DMS 273 treated with DMSO at 0.1 percent for 48 hours (cell line): ENCODE results near the gene SCML1.

ENCODE experiments used
- DNase-seq: peaks from one replicate; lab custom pipeline; 2025; lab: John Stamatoyannopoulos, UW

The SCML1 gene, protein sequence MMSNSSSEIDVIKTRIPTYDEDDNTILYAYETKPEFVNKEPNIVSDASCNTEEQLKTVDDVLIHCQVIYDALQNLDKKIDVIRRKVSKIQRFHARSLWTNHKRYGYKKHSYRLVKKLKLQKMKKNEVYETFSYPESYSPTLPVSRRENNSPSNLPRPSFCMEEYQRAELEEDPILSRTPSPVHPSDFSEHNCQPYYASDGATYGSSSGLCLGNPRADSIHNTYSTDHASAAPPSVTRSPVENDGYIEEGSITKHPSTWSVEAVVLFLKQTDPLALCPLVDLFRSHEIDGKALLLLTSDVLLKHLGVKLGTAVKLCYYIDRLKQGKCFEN

GRCh38 chrX:17736856-17737709 is at the start of gene SCML1:
TSS of gene SCML1 (plus strand) at chrX:17737493. CDS start at chrX:17744187, 6,694 bp downstream.
- DNase-seq = peak; percentile 96

DNA sequence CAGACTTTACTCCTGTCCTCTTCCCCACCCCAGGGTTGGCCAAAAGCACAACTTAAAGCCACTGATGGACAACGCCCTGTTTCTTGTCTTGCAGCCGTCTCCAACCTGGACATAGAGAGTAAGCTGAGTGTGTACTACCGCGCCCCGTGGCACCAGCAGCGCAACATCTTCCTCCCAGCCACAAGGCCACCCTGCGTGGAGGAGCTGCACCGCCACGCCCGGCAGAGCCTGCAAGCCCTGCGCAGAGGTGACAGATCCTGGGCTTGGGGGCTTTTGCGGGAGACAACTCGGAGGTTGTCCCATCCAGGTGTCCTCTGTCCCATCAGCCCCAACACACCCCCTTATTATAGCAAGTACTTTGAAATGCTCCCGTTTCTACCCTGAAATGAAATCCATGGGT is 49.6 kb upstream of the SCML1 start:
- DNase-seq = no peak

DNA sequence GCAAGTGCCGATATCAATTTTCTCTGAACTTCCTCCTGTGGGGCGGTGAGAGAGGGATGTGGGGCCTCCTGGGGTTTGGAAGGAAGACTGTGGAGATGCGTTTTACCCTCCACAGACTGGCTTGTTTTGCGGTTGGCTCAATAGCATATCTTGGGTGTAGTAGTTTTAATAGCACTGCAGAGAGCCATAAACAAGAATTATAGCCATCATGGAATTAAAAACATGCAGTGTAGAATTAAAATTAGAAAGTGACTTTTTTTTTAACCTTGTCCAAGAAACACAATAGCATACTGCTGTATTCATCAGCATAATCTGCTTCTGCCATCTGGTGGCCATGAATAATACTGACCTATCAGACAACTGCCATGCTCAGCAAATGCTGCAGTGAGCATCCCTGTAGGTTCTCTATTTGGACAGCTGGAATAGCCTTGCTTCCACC is 47.3 kb upstream of the SCML1 start:
- no peak for DNase-seq

DNA sequence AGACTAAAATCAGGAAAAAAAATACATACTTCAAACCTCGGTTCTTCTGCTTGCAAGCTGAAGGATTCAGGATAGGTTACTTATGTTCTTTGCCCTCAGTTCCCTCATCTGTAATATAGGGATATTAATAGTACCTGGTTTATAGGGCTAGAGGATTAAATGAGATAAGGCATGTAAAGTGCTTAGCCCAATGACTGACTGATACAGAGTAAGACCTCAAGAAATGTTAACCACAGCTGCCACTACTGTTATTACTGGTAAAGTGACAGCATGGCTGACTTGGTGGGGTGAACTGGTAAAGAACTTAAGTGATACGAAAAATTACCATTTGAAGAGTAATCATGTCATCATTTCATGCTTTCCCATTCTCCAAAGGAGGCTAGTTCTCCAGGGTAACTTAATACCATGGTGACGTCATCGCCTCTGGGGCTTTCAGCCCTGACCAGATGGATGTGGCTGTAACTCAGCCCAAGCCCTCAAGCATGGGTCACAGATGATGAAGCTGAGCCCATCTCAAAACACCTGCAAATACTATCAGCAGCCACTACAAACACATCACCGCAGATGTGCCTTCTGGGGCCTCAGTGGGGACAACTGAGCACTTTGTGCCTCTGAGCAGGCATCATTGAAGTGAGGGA is 44.5 kb upstream of the SCML1 start:
- DNase-seq = no peak

DNA sequence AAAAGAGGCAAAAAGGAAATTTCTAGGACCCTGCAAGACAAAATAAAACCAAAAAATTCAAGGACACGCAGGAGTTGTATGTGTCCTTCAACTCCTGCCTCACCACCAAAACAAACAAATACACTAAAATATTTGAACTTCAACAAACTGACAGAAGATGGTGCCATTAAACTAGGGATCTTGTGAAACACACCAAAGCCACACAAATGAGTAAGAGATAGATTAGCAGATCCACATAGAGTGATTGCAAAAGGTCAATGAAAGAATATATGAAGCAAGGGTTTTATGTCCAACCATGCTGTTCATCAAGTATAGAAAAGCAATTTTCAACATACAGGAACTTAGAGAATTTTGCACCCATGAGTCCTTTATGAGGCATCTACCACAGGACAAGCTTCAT is 40.1 kb upstream of the SCML1 start:
- DNase-seq = no peak

GRCh38 chrX:17700976-17701375 is 36.3 kb upstream of the SCML1 start:
- no peak for DNase-seq

DNA sequence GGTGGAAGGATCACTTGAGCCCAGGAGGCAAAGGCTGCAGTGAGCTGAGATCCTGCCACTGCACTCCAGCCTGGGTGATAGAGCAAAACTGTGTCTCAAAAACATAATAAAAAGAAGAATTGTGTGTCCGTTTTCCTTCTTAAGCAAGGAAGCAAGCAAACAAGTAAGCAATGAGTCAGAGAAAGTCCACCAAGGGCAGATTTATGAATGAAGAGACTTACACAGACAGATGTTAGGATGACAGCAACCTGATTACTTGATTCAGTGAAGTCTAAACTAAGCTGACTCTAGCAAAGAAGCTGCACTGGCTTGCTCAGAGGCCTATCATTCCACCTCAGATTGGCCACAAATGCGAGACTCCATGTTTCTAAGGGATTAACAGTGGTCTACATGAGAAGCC is 34.1 kb upstream of the SCML1 start:
- no peak for DNase-seq

DNA sequence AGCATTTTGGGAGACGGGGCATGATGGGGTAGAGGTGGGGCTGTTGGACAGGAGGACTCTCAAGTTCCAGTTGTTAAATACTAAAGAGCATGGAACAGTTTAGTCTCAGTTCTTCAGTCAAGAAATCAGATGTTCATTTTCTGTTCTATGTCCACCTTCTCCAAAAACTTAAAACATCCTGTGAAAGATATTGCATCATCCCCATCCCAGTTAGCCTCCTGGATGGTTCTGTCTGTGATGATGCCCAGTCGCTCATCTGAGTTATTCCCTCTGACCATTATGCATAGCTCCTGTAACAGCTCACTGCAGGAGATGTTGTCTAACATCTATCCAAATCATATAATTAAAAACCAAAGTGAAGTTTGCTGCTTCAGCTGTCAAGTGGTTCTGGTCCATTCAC is 32.1 kb upstream of the SCML1 start:
- no peak for DNase-seq

- DNase-seq = no peak
Observed at GRCh38 chrX:17706676-17707075, 30.6 kb upstream of the SCML1 start.

GRCh38 chrX:17707731-17708130 is 29.6 kb upstream of the SCML1 start:
- DNase-seq = no peak

DNA sequence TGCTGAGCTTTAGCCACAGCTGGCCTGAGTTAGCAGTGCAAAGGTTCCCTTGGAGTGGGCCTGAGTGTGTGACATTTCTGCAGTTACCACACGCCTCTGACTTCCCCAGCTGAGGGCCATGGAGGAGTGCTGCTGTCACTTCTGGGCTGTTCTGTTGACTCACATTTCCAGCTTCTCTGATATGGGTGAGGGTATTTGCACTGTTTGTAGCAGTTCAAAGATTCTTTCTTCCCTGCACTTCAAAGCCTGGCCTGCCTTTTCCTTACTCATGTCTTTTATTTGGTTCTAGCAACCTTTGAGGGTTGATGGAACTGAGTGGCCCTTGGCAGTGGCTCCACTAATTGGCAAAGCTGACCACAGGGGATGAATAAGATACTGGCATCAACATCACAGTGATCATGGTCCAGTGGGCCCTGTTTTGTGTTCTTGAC is 26.4 kb upstream of the SCML1 start:
- DNase-seq = no peak

GRCh38 chrX:17713288-17713687 is 24.0 kb upstream of the SCML1 start:
- no peak for DNase-seq

GRCh38 chrX:17718649-17719165 is 18.6 kb upstream of the SCML1 start:
- no peak for DNase-seq

- DNase-seq = no peak
Observed at GRCh38 chrX:17719711-17720110, 17.6 kb upstream of the SCML1 start.

GRCh38 chrX:17721715-17722114 is 15.6 kb upstream of the SCML1 start:
- no peak for DNase-seq

DNA sequence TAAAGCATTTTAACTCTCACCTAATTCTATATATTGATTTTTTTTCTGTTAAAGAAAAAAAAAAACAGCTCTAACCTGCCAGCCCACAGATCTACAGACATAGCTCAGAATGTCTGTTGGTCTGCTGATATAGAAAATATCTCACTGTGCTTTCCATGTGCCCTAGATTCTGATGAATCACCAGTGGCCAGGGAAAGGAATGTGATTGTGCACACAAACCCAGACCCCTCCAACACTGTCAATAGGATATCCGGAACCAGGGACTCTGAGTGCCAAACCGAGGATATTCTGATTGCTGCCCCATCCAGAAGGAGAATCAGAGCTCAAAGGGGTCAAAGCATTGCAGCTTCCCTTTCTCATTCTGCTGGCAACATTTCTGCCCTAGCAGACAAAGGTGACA is 12.1 kb upstream of the SCML1 start:
- DNase-seq = no peak

DNA sequence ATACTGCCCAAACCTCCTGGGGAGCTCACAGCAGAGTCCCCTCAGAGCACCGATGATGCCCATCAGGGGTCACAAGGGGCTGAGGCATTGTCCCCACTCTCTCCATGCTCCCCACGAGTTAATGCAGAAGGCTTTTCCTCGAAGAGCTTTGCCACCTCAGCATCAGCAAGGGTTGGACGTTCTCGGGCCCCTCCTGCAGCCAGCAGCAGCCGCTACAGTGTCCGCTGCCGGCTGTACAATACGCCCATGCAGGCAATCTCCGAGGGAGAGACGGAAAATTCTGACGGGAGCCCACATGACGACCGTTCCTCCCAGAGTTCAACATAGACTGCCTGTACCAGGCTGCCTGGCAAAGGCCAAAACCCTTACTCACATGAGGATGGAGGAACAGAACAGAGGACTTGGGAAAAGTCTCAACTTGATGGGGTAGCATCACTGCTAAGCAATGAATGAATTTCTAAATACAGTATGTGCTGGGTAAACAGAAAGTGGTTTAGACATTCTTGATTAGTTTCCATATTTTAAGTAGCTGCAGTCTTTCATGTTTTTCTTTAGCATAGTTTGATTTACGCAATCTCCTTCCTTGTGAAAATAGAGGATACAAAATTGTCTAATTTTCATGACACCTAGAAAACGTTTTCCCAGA is 5.0 kb upstream of the SCML1 start:
- no peak for DNase-seq

- DNase-seq = no peak
Observed at GRCh38 chrX:17735406-17735805, 1.9 kb upstream of the SCML1 start.

- DNase-seq = no peak
Observed at GRCh38 chrX:17736478-17736855, 826 bp upstream of the SCML1 start.

DNA sequence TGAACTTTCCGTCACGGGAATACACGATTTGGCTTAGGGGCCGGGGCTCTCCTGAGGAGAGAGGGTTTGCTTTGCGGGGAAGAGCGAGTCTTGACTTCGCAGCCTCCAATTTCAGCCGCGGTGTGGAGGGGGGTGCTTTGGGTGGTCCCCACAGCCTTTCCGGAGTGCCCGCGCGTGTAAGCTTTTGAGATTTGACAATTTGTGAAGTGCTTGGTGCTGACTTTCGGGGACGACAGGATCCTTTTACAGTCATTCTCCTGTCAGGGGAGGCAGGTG is 355 bp downstream of the SCML1 start:
- no peak for DNase-seq

GRCh38 chrX:17737986-17738713 is 857 bp downstream of the SCML1 start:
- peak; percentile 24 for DNase-seq
